ENCODE measurements around the gene PSMD6.

DNA sequence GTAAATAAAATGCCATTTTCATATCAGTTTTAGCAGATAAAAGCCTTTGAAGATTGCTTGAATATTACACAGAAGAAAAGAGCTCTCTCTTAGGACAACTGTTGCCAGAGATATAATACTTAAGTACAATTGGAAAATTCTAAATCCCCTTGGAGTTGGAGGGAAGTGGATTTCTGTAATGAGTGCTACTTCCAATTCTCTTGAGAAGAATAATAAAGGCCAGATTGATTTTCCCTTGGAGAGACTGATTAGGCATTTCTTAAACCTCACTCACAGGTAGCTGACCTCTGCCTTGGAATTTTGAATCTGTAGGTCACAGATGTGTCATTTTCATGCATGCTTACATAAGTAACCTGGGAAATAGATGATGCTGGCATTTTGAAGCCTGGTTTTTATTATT is 29.8 kb upstream of the PSMD6 start:
- TF ChIP-seq POLR2AphosphoS5 (IDR thresholded peaks at IDR 0.05; ENCODE audit: low read depth, low read length) (no peak), POLR2A (IDR thresholded peaks at IDR 0.05; ENCODE audit: low read depth, low read length) (no peak), TAF1 (IDR thresholded peaks at IDR 0.05; ENCODE audit: borderline replicate concordance, low read depth, low read length) (no peak)
